GM19193 (cell line): Measurements from ENCODE around the gene RCOR2.
A peak's percentile ranks its signal among the peaks of the same experiment; 100 is the strongest.

Experiments used
- POLR2A ChIP-seq: IDR thresholded peaks from 4 replicates; pipeline ENCODE4 v1.6.1; 2011; ENCODE audit not compliant: insufficient read depth, insufficient read length; ENCODE audit errors: extremely low read depth

RCOR2 gene

GRCh38 chr11:63916837-63917691, at the start of gene RCOR2:
TSS of gene RCOR2 (minus strand) at chr11:63917164. CDS start at chr11:63916456, 708 bp downstream.
- no peak for TF ChIP-seq POLR2A

DNA sequence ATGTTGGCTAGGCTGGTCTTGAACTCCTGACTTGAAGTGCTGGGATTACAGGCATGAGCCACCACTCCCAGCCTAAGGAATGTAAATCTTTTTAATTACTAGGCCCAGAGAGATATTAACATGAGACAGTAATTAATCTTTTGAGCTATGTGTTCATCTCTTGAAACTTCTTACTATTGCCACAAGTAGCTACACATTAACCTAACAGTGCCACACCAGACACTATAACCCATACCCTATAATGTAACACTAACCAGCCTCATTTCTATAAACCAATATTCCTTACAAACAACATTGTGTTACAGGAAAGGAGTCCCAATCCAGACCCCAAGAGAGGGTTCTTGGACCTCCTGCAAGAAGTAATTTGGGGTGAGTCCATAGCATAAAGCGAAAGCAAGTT, 49.5 kb upstream of the RCOR2 start:
- no peak for TF ChIP-seq POLR2A

- TF ChIP-seq POLR2A: no peak
Measured at GRCh38 chr11:63961608-63962412, 44.8 kb upstream of the RCOR2 start.

DNA sequence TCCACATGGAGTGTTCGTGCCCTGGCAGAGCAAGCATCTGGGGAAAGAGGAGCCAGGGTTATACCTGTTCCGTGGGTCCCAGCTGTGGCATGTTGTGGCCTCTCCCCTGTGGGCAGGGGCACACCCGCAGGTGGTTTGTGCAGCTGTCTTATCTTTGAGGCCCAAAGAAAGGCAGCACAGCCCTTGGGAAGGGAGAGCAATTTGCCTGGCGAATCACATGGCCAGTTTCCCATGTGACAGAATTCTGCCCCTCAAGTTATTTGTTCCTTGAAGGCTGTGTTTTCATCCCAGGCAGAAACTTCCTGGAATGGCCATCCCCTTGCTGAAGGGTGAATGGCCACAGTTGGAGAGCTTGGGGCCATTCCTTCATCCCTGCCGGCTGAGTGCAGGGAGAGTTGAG, 41.0 kb upstream of the RCOR2 start:
- no peak for TF ChIP-seq POLR2A

- TF ChIP-seq POLR2A: no peak
Measured at GRCh38 chr11:63952570-63952969, 35.6 kb upstream of the RCOR2 start.

DNA sequence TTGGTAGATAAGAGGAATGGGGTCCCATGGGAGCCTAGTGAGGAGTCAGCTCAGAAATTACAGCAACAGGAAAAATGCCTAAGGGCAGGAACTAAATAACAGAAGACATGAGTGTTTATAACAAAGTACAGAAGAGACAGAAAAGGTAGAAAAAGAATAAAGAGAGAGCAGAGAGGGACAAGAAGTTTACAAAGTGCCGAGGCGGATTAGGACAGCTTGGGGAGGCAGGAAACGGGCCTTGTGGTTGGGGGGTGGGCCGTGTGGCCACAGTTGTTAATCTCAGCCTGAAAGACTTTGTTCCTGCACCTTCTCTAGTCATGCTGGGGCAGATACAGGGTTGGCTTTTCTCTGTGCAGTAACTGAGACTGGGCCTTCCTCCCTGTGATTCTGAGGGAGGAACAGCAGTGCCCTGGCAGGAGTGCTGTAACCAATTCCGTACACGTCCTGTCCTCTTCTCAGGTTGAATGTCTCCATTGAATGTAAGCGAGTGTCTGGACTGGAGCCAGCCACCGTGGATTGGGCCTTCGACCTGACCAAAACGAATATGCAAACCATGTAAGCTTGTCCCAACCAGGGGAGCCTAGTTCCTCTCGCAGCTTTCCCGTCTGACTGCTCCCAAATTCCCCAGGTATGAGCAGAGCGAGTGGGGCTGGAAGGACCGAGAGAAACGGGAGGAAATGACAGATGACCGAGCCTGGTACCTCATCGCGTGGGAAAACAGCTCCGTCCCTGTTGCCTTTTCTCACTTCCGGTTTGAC, 35.0 kb upstream of the RCOR2 start:
- TF ChIP-seq POLR2A: no peak

DNA sequence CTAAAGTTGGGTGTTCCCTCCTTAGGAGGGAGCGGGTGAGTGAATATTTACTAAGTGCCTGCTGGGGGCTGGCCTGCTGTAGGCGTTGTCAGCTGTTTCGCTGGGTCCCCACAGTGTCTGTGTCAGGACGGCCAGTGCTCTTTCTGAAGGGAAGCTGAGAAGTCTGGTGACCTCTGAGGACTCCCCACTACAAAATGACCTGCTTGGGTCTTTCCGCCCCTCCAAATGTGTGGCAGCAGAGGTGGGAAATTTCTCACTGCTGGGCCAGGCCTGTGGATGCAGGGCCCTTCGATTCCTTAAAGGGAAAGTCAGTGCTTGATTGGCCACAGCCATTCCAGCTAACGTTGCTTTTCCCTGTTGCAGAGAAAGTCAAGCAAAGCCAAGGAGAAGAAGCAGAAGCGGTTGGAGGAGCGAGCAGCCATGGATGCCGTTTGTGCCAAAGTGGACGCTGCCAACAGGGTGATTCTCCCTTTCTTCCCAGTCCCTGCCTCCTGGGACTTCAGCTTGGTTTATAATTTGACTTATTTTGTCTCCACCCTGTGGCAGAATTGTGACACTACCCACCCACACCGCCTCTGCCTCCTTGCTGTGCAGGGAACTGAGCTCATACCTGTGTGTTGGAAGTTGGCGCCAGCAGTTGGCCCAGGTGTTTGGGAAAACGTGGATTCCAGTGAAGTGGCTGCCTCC, 28.7 kb upstream of the RCOR2 start:
- no peak for TF ChIP-seq POLR2A

DNA sequence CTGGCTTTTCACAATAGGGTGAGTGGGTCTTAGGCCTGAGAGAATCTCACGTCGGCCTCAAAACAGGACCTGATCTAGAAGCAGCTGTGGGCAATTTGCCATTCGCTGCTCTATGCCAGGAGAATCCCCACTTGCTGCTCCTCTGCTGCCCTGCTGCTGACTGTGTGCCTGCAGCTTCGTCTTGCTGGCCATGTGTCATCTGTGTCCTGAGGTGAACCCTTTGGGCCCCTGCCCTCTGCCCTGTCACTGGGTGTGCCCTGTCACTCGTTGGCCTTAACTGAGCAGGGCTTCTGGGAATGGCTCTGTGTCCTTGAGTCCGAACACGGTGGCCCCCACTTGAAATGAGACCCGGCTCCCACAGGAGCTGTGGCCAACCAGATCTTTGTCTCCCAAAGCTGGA, 28.0 kb upstream of the RCOR2 start:
- no peak for TF ChIP-seq POLR2A

DNA sequence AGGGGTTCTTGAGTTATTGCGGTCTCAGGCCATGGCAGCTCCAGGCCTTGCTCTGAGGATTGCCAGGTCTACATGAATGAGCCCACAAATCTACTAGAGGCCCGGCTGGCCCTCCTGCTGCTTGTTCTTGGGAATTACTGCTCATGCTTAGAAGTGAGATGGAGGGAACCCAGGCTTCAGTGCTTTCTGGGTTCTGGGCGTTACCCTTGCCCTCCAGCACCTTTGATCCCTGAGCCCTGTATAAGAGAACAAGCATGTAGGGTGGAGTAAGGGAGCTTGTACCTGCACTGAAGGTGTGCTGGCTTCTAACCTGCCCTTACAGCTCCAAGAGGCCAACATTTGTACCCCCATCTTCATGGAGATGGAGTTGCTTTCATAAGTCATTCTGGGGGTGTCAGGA, 25.8 kb upstream of the RCOR2 start:
- TF ChIP-seq POLR2A: no peak

DNA sequence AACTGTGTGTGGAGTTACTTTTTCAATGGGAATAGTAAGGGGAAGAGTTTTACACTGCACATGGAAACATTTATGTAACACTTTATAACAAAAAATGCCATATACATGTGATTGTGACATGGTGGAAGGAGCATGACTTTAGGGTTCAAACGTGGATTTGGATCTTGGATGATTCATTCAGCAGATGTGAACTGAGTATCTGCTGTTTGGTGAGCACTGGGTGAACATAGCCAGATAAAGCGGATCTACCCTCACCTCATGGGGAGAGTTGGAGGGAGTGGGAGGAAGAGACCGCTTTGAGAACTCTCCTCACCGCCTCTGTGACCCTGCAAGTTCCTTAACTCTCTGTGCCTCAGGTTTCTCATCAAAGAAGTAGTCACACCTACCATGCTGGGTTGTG, 24.9 kb upstream of the RCOR2 start:
- no peak for TF ChIP-seq POLR2A

DNA sequence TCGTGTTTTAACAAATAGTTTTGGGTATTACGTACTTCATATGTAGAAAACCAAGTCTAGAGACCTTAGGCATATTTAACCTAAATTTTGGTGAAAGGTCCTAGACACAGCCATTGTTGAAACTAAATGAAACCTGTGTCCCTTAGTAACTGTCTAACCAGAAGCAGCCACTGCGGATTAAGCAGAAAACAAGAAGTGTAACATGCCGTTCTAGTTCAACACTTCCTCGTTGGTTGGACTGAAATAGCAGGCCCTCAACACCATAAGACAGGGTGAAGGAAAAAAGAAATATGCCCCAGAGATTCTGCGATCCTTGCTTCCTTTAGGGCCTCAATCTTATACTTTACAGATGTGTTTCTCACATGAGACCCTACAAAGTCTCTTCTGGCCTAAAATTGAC, 23.8 kb upstream of the RCOR2 start:
- TF ChIP-seq POLR2A: no peak

GRCh38 chr11:63939397-63939891, 22.5 kb upstream of the RCOR2 start:
- no peak for TF ChIP-seq POLR2A

DNA sequence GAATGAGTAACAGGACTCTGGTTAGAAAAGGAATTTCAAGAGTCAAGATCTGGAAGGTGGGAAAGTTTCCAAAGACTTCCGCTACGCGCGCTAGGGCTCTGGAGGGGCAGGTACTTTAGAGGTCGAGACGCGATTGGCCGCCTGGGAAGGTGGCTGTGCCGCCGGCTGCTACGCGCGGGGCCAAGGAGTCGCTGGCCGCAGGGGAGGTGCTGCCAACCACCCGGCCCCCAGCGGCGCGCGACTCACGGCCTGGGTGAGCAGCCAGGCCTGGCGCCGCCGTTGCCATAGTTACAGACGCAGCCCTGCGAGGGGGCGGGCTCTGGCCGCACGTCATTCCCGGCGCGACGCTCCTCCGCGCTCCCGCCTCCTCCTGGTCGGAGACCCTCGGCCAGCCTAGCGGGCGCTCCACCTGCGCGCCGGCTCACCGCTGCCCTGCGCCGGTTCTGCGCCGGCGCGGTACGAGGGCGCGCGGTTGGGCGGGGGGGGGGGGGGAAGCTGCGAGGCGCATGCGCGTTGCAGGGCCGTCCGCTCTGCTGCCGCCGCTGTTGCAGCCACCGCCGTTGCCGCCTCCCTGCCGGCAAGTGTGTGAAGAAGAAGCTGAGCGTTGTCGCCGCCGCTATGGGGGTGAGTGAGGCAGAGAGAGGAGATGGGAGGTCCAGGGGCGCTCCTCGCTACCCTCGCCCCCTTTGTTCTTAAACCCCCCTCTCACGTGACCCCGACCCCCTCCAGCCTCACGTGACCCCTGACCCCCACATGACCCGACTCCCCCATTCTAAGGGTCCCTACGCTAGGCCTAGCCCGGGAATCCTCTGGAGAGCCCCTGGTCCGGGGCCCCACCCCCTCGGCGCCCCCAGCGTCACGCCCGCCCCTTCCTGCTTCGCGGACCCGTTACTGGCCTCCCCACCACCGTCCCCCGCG, 21.8 kb upstream of the RCOR2 start, which contains the start of gene NAA40:
NAA40 (plus strand) TSS at position 524 of the 918 bp plus-strand sequence; CDS start at position 619, 95 bp downstream.
- peak; percentile 69 for TF ChIP-seq POLR2A

DNA sequence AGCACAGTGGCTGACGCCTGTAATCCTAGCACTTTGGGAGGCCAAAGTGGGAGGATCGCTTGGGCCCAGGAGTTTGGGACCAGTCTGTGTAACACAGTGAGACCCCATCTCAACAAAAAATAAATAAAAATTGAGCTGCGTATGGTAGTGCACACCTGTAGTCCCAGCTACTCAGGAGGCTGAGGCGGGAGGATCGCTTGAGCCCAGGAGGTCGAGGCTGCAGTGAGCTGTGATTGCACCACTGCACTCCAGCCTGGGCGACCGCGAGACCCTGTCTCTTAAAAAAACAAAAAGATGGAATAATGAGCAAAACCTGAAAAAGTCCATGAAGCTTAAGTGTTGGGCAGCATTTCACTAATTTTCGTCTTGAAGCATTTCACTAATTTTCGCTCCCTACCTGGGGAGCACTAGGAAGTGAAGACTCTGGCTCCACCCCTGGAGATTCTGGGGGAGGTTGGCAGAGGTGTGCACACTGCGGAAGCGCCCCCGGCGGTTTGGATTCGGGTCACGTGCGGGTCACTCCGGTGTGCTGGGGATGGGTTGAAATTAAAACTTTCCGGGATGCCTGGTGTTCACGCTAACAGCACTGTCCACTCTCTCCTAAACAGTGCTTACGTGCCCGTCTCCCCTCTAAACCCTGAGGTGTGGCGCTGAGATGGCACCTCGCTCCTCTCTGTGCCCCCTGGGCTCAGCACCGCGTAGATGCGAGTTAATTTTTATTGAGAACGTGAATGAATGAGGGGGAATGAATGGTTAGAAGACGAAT, 20.9 kb upstream of the RCOR2 start:
- no peak for TF ChIP-seq POLR2A
